ENCODE data around the gene ZNF23. TPM values are rescaled to one million over a fixed set of nuclear protein-coding genes. Genes with fewer than 3 reads are reported as not detected.

The ZNF23 gene
- total RNA-seq, 1 experiment from 2014 or later, result 11.6 TPM

DNA sequence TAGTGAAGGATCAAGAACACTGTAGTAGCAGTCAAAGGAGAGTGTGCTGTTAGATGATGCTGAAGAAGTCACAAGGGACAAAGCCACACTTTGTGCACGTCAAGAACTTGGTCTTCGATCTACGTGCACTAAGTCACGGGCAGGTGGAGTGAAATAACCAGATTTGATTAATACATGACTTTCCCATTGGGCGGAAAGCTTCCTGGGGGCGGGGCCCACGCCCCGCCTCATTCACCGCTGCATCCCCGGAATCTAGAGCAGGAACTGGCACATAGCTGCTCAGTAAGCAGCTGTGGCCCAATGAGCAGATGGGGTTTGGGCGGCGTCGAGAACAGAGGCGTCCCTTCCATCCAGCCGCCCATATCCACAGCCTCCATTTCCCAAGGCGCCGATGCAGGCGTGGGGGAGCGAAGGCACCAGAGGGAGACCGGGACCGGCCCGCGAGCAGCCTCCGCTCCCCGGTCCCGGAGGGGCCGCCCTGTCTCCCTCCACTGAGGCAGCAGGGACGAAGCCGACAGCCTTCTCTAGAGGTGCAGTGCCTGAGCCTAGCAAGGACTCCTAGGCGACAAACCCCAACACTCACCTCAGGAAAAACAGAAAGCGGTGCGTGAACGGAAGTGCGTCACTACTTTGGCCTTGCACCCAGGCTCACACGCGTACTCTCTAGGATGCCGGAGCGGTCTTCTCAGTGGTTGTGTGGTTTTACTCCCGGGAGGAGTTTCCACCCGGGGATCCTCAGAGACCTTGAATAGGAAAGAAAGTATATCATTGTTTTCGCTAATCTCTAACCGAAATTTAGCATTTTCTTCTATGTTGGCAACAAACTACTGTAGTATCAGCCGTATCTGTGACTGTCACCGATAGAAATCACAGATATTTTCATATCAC is 22.2 kb upstream of the ZNF23 start (continued):
- no peak for TF ChIP-seq PRDM15 (CRISPR knock-in tag; IDR thresholded peaks at IDR 0.05)
- TF ChIP-seq ZNF317 (CRISPR knock-in tag; IDR thresholded peaks at IDR 0.05; ENCODE audit: borderline replicate concordance, low read depth), result no peak
- TF ChIP-seq ZNF396 (CRISPR knock-in tag; IDR thresholded peaks at IDR 0.05; ENCODE audit: borderline replicate concordance), result no peak
- TF ChIP-seq, protein P1, sequence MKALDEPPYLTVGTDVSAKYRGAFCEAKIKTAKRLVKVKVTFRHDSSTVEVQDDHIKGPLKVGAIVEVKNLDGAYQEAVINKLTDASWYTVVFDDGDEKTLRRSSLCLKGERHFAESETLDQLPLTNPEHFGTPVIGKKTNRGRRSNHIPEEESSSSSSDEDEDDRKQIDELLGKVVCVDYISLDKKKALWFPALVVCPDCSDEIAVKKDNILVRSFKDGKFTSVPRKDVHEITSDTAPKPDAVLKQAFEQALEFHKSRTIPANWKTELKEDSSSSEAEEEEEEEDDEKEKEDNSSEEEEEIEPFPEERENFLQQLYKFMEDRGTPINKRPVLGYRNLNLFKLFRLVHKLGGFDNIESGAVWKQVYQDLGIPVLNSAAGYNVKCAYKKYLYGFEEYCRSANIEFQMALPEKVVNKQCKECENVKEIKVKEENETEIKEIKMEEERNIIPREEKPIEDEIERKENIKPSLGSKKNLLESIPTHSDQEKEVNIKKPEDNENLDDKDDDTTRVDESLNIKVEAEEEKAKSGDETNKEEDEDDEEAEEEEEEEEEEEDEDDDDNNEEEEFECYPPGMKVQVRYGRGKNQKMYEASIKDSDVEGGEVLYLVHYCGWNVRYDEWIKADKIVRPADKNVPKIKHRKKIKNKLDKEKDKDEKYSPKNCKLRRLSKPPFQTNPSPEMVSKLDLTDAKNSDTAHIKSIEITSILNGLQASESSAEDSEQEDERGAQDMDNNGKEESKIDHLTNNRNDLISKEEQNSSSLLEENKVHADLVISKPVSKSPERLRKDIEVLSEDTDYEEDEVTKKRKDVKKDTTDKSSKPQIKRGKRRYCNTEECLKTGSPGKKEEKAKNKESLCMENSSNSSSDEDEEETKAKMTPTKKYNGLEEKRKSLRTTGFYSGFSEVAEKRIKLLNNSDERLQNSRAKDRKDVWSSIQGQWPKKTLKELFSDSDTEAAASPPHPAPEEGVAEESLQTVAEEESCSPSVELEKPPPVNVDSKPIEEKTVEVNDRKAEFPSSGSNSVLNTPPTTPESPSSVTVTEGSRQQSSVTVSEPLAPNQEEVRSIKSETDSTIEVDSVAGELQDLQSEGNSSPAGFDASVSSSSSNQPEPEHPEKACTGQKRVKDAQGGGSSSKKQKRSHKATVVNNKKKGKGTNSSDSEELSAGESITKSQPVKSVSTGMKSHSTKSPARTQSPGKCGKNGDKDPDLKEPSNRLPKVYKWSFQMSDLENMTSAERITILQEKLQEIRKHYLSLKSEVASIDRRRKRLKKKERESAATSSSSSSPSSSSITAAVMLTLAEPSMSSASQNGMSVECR (CRISPR knock-in tag; IDR thresholded peaks at IDR 0.05; ENCODE audit: borderline replicate concordance), result peak; percentile 57; the same call in 1 of the 2 replicates
- peak; percentile 48; the same call in 1 of the 2 replicates for TF ChIP-seq GABPB1 (CRISPR knock-in tag; IDR thresholded peaks at IDR 0.05)
- no peak for TF ChIP-seq ERG (CRISPR knock-in tag; IDR thresholded peaks at IDR 0.05)
- TF ChIP-seq EMX1 (CRISPR knock-in tag; IDR thresholded peaks at IDR 0.05), result 0 out of 2 replicates have a peak, but pooled peaks have one; percentile 20
- TF ChIP-seq ETV6 (CRISPR knock-in tag; IDR thresholded peaks at IDR 0.05), result peak; percentile 56; the same call in 1 of the 2 replicates
- TF ChIP-seq FOXK1 (CRISPR knock-in tag; IDR thresholded peaks at IDR 0.05), result peak; percentile 78
- TF ChIP-seq, protein P2, sequence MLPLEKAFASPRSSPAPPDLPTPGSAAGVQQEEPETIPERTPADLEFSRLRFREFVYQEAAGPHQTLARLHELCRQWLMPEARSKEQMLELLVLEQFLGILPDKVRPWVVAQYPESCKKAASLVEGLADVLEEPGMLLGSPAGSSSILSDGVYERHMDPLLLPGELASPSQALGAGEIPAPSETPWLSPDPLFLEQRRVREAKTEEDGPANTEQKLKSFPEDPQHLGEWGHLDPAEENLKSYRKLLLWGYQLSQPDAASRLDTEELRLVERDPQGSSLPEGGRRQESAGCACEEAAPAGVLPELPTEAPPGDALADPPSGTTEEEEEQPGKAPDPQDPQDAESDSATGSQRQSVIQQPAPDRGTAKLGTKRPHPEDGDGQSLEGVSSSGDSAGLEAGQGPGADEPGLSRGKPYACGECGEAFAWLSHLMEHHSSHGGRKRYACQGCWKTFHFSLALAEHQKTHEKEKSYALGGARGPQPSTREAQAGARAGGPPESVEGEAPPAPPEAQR (CRISPR knock-in tag; IDR thresholded peaks at IDR 0.05), result no peak
- TF ChIP-seq, protein P3, sequence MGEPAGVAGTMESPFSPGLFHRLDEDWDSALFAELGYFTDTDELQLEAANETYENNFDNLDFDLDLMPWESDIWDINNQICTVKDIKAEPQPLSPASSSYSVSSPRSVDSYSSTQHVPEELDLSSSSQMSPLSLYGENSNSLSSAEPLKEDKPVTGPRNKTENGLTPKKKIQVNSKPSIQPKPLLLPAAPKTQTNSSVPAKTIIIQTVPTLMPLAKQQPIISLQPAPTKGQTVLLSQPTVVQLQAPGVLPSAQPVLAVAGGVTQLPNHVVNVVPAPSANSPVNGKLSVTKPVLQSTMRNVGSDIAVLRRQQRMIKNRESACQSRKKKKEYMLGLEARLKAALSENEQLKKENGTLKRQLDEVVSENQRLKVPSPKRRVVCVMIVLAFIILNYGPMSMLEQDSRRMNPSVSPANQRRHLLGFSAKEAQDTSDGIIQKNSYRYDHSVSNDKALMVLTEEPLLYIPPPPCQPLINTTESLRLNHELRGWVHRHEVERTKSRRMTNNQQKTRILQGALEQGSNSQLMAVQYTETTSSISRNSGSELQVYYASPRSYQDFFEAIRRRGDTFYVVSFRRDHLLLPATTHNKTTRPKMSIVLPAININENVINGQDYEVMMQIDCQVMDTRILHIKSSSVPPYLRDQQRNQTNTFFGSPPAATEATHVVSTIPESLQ (CRISPR knock-in tag; IDR thresholded peaks at IDR 0.05), result no peak
- TF ChIP-seq RORB (CRISPR knock-in tag; IDR thresholded peaks at IDR 0.05), result no peak
- TF ChIP-seq AFF4 (CRISPR knock-in tag; IDR thresholded peaks at IDR 0.05; ENCODE audit: borderline replicate concordance), result no peak
- TF ChIP-seq, protein P4, sequence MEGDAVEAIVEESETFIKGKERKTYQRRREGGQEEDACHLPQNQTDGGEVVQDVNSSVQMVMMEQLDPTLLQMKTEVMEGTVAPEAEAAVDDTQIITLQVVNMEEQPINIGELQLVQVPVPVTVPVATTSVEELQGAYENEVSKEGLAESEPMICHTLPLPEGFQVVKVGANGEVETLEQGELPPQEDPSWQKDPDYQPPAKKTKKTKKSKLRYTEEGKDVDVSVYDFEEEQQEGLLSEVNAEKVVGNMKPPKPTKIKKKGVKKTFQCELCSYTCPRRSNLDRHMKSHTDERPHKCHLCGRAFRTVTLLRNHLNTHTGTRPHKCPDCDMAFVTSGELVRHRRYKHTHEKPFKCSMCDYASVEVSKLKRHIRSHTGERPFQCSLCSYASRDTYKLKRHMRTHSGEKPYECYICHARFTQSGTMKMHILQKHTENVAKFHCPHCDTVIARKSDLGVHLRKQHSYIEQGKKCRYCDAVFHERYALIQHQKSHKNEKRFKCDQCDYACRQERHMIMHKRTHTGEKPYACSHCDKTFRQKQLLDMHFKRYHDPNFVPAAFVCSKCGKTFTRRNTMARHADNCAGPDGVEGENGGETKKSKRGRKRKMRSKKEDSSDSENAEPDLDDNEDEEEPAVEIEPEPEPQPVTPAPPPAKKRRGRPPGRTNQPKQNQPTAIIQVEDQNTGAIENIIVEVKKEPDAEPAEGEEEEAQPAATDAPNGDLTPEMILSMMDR (IDR thresholded peaks at IDR 0.05), result no peak
- TF ChIP-seq SMAD3 (CRISPR knock-in tag; IDR thresholded peaks at IDR 0.05; ENCODE audit: borderline replicate concordance), result no peak
